Activated naive CD4-positive, alpha-beta T cell (primary cell): ENCODE measurements around the gene NPDC1.

ENCODE experiments used
- DNase-seq, 4 experiments: peaks; one replicate each; lab custom pipeline; 2025; lab: John Stamatoyannopoulos, UW

NPDC1 gene

GRCh38 chr9:137026384-137026783 lies 19.6 kb downstream of the NPDC1 start:
- DNase-seq: no peak

GRCh38 chr9:137025517-137025966 lies 20.4 kb downstream of the NPDC1 start:
- no peak for DNase-seq

- DNase-seq: no peak
These were observed 22.4 kb downstream of the NPDC1 start for GRCh38 chr9:137023583-137023991.

GRCh38 chr9:137023157-137023556 lies 22.8 kb downstream of the NPDC1 start:
- DNase-seq: no peak

- no peak for DNase-seq
These were observed 23.3 kb downstream of the NPDC1 start for GRCh38 chr9:137022662-137023008.

GRCh38 chr9:137021979-137022661 lies 23.9 kb downstream of the NPDC1 start:
- DNase-seq: peak in 3 of 4 experiments; percentile 33 to 61 (median 55)

GRCh38 chr9:137021568-137021978 lies 24.4 kb downstream of the NPDC1 start:
- no peak for DNase-seq

- no peak for DNase-seq
These were observed 25.0 kb downstream of the NPDC1 start for GRCh38 chr9:137020771-137021567.

- DNase-seq: no peak
These were observed 25.9 kb downstream of the NPDC1 start for GRCh38 chr9:137019891-137020683.

- DNase-seq: no peak
These were observed 27.0 kb downstream of the NPDC1 start for GRCh38 chr9:137018761-137019559.

- DNase-seq: no peak
These were observed 28.0 kb downstream of the NPDC1 start for GRCh38 chr9:137017791-137018497.

GRCh38 chr9:137017071-137017470 lies 28.9 kb downstream of the NPDC1 start:
- no peak for DNase-seq

GRCh38 chr9:137016436-137016835 lies 29.5 kb downstream of the NPDC1 start:
- DNase-seq: no peak

- DNase-seq: no peak
These were observed 30.0 kb downstream of the NPDC1 start for GRCh38 chr9:137015976-137016375.

GRCh38 chr9:137015540-137015930 lies 30.4 kb downstream of the NPDC1 start:
- no peak for DNase-seq

GRCh38 chr9:137014776-137015539 lies 31.0 kb downstream of the NPDC1 start:
- no peak for DNase-seq

- DNase-seq: no peak
These were observed 31.8 kb downstream of the NPDC1 start for GRCh38 chr9:137014166-137014565.

- no peak for DNase-seq
These were observed 32.4 kb downstream of the NPDC1 start for GRCh38 chr9:137013571-137013940.

GRCh38 chr9:137012694-137013570 lies 33.0 kb downstream of the NPDC1 start:
- no peak for DNase-seq
